Stimulated activated CD8-positive, alpha-beta memory T cell treated with anti-CD3 and anti-CD28 coated beads, Interleukin-12 subunit alpha, Interleukin-12 subunit beta, amount 100 ng/mL, for 24 hours (primary cell): ENCODE results near the gene CCDC3.
"Not testable (repeated sequence)": the region's sequence is repeated elsewhere in the genome, so short reads cannot be mapped to it uniquely, and the experiment has no call there.

Experiments used
- DNase-seq: peaks from one replicate; pipeline ENCODE4 v3.0.0-alpha.2; 2020; ENCODE audit errors: extremely low read depth

The CCDC3 gene

DNA sequence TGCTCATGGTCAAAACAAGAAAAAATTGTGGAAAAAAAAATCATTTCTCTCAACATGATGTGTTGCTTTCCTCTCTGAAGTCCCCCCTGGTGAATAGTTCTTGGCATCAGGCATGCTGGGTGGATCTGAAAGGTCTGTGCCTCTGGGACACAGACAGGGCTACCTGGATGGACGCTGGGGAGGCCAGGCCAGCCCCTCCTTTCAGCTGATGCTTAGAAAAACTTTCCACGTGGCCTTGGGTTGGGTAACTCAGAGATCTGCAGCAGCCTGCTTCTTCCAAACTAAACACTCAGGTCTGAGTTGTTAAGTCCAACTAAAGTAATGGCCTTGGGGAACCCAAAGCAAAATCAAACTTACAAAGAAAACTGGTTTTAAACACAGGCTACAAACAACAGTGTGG lies 113.0 kb downstream of the CCDC3 start:
- no peak for DNase-seq

DNA sequence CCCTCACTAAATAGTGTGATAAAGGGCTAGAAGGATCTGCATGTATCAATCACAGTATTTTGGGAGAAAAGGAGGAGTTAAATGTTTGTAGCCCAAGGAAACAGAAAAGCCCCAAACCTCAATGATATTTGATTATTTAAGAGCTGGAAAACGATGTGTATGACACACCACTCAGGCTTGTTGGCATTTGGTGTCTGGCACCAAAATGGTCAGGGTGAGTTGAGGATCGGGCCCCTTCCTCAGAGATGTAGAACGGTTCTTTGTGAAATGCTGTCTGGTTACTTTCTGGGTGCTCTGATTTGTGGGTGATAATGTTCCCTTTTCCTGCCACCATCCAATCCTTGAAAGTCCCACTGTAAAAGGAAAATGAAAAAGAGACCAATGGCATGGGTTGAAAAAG lies 113.7 kb downstream of the CCDC3 start:
- DNase-seq: no peak

- DNase-seq: no peak
These were observed 116.7 kb downstream of the CCDC3 start for GRCh38 chr10:12884851-12885250.

DNA sequence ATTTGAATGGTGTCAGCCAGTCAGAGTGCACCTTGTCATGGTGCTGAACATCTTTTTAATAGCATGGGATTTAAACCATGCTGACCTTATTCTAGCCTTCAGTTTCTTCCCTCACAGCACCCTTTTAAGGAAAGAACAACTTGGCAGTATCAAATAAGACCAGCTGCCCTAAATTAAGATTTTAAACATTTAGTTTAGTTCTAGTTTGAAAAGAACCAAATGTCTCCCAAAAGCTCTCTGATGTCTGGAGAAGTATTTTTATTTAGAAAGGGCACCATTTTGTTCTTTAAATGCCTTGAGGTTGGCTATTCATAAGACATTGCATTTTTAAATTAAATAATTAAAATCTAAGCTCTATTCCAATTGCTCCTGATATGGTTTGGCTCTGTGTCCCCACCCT lies 121.1 kb downstream of the CCDC3 start:
- DNase-seq: no peak

DNA sequence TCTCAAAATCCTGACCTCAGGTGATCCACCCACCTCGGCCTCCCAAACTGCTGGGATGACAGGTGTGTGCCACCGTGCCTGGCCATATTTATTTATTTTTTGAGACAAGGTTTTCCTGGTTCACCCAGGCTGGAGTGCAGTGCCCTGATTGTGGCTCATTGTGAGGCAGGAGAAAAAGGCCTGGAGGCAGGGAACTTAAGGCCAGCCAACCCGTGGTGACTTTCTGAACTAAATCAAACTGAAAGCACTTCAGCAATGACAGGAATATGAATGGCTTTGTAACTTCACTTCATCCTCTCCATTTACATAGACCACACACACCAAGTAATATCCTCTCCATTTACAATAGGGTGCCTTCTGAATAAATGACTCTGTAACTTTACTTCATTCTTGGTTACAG lies 124.4 kb downstream of the CCDC3 start:
- DNase-seq: no peak

DNA sequence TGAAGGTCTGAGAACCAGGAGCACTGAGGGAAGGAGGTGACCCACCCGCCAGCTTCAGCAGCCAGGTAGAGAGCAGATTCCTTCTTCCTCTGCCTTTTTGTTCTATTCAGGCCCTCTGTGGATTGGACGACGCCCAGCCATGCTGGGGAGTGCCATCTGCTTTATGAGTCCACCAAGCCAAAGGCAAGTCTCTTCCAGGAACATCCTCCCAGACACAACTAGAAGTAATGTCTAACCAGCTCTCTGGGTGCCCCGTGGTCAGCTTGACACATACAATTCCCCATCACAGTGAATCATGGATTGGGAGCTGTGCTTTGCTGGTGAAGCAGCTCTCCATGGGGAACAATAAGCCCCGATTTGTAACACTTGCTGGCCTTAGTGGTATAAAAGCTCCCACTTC lies 125.2 kb downstream of the CCDC3 start:
- no peak for DNase-seq

DNA sequence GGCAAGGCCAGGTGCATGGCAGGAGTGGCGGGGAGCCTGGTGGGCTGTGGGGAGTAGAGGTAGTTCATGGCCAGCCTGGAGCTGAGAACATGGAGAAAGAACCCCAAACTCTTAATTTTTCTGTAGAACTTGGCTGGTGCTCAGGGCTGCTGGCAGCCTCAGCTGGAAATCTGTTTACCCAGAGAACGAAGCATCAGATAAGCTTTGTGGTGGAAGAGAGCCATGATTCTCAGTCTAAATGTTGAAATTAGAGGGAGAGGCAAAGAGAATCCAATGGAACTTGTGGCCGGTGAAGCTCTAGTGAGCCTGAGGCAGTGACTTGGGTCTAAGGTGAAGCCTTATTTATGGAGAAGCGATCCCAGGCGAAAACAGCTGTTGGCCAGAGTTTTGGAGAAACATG lies 126.4 kb downstream of the CCDC3 start:
- no peak for DNase-seq

DNA sequence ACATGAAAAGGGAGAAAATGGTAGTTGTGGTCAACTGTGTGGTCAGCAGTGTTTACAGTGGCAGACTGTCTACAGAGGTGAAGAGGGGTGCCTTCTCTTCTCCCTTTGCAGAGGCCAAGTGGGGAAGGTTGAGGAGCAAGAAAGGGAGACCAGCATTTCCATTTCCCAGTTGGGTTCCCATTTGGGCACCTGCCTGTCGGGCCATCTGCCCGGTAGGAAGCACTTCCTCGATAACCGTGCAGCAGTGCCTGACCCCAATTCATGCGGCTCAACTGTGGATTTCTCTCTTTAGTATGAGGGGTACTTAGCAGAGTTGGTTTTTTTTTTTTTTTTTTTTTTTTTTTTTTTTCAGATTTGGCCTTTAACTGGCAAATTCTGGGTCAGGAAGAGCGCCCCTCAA lies 127.0 kb downstream of the CCDC3 start:
- no peak for DNase-seq

DNA sequence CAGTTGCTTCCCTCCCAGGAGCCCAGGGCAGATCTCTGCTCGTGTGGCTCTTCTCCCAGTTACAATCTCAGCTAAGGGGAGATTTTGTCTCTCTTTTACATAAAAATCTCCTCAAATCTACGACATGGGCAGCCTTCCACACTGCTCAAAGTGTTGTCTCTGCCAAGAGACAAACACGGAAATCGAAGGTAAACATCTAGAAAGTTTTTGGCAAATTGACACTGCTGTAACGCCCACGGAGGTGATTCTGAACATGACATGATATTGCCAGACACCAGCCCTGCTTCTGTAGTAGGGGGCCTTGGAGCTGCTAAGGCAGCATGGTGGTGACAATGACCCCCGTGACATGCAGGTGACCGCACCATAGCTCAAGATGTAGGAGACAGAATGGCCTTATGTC lies 128.3 kb downstream of the CCDC3 start:
- DNase-seq: no peak

GRCh38 chr10:12872577-12872976 lies 128.9 kb downstream of the CCDC3 start:
- no peak for DNase-seq

DNA sequence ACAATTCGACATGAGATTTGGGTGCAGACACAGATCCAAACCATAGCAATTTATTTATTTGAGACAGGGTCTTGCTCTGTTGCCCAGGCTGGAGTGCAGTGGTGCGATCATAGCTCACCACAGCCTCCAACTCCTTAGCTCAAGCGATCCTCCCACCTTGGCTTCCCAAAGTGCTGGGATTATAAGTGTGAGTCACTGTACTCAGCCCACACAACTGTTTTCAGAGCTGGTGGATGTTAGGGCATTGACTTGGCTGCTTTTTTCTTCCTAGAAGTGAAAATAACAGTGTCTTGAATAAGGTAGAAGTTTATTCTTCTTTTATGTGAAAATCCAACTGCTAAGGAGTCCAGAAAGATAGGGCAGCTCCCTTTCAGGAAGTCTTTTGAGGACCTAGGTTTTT lies 132.1 kb downstream of the CCDC3 start:
- no peak for DNase-seq

DNA sequence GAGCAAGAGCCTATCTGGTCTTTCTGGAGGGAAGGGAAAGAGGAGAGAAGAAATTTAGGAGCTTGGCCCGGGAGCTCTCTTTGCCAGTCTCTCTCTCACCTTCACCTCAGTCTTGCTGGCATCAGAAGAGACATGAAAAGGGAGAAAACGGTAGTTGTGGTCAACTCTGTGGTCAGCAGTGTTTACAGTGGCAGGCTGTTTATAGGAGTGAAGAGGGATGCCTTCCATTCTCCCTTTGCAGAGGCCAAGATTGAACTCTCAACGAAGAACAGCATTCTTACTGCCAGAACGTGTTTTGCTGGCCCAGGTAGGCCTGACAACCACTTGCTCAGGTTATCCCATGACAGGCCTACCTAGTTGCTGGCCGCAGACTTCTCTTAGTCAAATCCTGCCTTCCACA lies 133.3 kb downstream of the CCDC3 start:
- DNase-seq: no peak

- DNase-seq: not testable (repeated sequence)
These were observed 136.0 kb downstream of the CCDC3 start for GRCh38 chr10:12865515-12865914.

DNA sequence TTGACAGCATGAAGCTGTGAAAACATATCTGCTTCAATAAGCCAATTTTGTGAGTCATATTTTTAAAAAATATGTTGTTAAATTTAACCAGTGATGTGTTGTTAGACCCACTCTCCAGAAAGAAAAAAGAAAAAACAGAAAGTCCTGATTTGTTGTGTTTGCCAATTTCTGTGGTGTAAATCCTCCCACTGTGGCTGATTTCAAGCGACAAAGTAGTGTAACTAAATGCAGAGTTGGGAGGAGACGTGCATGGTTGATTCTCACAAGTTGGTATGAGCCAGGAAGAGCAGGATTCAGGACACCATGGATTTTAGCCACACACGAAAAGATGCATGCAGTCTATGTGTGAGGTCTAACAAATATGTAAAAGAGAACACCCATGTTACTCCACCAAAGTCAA lies 139.1 kb downstream of the CCDC3 start:
- no peak for DNase-seq

DNA sequence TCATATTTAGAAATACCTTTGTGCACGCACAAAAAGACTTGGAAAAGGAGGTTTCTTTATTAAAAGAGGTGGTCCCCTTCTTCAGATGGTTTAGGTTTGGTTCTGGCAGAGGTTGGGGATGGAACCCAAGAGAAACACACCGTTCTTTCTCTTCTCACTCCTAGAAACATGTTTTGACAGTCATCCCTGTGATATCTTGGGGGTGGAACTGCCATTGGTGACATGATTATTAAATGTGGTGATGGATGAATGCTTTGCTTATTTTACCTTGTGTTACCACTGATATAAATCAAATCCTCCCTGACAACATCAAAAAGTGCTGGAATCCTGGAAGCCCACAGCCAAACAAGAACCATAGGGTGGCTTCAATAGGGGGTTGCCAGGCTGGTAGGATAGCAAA lies 146.5 kb downstream of the CCDC3 start:
- DNase-seq: no peak

DNA sequence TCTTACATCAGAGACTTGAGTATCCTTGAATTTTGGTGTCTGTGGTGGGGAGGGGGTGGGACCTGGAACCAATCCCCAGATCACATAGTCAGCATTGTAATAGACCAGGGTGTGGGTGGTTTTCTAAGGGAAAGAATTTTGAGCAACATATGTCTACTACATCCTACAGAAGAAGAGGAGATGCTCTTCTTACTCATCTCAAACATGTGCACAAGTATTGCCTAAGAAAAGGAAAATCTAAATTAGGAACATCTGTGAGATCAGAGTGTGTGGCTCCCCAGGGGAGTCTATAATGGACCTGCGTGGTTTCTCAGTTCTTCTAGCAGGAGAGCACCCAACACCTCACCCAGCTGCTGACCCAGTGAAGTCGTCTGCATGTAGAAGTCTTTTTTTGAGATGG lies 148.8 kb downstream of the CCDC3 start:
- DNase-seq: no peak

DNA sequence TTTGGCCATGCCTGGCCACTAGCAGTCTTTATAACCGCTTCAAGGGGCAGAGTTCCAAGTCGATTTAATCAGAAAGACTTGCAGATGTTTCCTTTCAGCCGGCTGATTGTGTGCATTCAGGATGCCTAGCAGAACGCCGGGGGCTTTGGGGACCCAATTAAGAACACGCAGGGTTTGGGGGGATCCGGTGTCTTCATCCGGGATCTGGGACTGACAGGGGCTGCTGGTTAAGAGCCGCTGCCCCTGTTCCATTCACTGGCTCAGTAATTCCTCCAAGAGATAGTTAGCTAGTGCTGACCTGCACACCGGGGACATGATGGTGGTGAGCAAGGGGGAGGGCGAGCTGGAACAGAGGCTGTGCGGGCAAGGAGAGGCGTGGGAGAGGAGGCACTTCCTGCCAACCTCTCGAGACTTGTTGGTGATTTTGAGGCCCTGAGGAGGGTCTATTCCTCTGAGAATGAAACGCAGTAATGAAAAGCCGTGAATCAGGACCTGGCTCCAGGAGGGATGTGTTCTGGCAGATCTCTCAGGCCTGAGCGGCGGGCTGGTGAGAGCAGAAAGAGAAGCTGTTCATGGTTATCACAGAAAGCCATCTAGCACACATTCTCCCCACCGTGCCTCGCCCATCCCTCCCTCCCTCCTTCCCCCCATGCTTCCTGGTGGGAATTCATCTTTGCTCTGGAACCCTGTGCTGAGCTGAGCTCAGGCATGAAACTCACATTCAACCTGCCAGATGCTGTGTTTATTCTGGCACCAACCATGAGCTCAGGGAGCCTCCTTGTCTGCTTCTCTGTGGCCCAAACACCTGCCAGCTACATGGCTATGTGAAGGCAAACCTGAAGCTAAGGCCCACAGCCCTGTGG lies 152.0 kb downstream of the CCDC3 start:
- DNase-seq: no peak

- no peak for DNase-seq
These were observed 152.9 kb downstream of the CCDC3 start for GRCh38 chr10:12848439-12849173.

DNA sequence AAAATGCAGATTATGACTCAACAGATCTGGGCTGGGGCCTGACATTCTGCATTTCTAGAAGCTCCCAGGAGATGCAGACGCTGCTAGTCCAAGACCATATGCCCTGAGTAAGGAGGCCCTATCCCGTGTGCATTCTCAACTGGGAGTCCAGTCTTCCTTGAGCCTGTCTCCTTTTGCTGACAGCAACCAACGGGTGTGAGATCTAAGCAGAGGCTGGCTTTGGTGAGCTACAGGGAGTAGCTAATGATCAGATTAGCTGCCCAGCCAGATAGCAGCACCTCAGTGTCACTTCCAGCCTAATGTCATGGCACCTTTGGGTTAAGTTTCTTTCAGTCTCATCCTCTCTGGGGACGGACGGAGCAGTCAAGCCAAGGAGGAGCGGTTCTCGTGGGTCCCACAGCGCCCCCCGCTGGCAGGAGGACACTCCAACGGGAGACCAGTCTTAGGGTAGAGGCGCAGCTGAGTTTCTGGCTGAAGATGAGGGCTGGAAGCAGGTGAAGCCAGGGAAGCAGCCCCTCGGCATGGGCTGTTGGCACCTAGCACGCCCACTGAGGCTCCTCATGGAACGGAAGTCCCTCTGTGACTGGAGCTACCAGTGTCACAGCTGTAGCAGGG lies 154.0 kb downstream of the CCDC3 start:
- no peak for DNase-seq

- DNase-seq: no peak
These were observed 154.8 kb downstream of the CCDC3 start for GRCh38 chr10:12846718-12847117.
